Bone marrow (tissue), 2 donors: ENCODE measurements around the gene BET1L.
"Not testable (repeated sequence)": the region's sequence is repeated elsewhere in the genome, so short reads cannot be mapped to it uniquely, and the experiment has no call there.

Experiments
- DNase-seq, 2 donors: peaks; one replicate each; lab custom pipeline; 2025; lab: John Stamatoyannopoulos, UW

BET1L gene

DNA sequence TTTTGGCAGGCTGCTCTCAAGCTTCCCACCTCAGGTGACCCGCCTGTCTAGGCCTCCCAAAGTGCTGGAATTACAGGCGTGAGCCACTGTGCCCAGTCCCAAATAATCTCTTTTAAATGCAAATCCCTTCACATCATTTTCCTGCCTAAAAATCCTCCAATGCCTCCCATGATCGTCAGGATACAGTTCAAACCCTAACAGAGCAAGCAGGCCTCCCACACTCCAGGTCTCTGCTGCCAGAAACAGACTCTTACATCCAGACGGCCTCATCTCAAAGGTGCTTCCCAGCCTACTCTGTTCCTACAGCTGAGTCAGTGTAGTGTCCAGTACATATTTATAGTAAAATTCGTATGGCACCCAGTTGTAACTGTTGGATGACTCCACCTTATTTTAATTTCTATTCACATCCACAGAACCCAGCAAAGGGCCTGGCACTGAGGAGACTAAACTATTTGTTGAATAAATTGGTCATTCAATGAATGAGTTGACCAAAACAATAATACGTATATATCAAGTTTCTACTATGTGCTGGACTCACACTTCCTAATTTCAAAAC lies 20.7 kb upstream of the BET1L start:
- no peak for DNase-seq

DNA sequence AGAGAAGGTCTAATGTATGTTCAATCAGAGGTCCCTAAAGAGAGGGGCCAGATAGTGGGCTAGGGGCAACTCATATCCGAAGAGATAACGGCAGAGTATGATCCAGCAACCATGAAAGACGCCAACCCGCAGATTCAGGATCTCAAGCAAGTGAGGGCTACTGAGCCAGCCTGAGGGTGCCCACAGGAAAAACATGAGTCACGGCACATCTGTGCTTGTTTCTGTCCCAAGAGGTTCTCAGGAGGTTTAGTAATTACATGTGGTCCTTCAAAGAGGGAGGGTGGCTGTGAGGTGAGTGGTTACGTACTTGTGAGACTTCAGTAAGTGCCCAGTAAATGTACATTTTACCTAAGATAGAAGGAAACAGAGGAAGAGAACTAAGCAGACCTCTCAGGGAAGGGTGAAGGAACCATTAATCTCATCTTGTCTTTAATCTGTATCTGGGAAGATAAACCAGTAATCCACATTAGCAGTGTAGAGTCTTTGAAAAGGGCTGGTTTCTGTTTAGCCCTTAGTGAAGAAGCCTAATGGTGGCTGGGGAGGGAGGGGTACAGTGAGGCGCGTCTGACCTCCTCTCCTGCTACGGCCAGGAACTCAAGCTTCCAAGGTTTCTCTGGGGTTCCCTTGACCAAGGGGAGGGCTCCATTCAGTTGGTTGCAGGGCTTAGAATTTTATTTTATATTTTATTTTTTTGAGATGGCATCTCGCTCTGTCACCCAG lies 18.7 kb upstream of the BET1L start:
- no peak for DNase-seq

DNA sequence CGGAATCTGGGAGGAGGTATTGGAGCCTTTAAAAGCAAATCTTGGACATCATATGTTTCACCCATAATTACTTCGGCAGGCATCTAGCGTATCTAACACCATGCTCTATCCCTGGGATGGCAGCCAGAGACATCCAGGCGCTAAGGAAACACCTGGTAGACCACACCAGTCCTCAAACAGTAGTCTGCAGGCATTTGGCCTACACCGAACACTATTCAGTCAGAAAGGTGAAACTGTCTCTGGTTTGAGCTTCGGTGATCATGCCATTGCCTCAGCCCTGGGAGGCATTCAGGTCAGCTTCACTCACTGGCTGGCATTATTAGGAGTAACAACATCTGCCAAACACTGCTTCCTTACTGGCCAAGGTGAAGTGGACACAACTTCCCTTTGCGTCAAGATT lies 17.2 kb upstream of the BET1L start:
- no peak for DNase-seq

DNA sequence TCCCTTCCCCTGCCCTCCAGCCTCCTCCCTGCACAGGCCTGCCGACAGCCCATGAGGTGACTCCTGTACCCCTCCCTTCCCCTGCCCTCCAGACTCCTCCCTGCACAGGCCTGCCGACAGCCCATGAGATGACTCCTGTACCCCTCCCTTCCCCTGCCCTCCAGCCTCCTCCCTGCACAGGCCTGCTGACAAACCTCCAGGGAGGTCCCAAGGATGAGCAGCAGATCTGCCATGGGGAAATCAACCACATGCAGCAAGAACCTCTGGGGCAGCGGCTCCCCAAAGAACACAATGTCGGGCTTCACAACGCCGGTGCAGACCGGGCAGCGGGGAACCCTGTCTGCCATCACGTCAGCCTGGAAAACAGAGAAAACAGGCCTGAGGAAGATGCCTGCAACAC lies 16.7 kb upstream of the BET1L start:
- no peak for DNase-seq

DNA sequence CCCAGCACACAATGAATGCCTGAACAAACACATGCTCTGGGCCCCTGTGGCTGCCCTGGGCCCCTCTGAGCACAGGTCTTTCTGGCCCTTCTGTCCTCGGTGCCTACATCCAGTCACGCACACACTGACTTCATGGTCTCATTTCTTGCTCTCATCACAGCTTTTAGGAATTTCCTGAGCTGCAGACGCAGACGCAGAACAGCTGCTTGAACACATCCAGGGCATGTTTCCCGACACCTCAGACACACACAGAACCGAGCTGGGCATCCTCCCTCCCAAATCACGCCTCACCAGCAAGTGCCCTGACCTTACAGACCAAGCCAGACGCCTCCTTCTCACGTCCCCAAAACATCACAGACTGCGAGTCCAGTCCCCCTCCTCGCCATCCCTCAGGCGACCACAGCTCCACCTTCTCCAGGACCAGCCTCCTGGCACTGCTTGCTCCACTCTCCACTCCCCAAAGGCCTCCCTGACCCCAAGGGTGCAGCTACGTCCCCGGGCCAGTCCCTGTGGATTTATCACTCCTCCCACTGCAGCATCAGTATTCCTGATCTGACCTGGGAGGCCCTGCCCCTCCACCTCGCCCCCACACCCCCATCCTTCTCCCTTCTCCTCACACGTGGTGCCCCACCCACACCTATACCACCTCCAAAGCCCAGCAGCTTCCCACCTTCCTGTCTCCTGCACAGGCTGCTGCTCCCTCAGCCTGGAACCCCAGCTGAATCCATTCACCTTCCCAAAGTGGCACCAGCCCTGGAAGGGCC lies 16.0 kb upstream of the BET1L start:
- no peak for DNase-seq

DNA sequence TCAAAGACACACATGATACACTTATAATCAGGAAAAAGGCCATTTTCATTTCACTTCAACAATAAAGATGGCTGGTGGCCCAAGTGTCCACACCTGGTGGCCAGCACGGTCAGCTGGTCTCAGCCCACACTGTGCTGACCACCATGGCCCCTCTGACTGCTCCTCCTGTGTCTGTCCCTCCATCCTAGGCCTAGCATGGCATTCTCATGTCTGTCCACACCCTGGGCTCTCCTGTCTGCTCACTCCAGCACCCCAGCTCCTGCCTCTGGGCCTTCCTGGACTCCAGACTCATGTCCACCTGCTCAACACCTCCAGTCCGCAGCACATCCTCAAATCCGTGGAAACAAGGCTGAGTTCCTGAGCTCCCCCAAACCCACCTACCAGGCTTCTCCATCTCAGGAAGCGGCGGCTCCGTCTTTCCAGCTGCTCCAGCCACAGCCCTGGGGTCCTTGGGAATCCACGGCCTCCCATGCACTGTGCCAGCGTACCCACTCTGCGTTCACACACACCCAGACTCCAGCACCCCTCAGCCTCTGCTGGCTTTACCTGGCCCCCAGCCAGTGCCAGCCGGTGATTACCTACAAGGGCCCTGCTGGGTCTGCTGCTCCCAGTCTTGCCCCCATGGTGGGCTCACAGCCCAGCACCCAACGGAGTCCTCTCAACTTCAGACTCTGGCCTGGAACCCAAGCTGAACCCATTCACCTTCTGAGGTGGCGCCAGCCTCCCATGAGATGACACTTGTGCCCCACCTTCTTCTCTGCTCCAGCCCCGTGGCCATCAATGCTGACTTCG lies 15.0 kb upstream of the BET1L start:
- no peak for DNase-seq

DNA sequence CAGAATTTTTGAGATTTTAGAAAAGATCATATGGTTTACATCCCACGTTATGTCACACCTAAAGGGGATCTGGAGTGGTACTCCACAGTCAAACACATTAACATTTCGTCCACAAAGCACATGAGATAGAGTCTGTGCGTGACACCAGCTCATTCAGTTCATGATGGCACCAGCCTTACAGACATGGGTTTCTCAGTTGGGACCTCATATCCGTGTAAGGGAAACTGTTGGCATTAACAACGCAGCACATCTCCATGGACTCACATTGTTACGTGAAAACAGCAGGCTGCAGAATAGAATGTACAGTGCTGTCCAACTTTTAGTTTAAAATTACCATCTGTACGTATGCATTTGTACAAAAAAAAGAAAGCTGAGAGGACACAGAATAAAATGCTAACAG lies 14.3 kb upstream of the BET1L start:
- DNase-seq = no peak

DNA sequence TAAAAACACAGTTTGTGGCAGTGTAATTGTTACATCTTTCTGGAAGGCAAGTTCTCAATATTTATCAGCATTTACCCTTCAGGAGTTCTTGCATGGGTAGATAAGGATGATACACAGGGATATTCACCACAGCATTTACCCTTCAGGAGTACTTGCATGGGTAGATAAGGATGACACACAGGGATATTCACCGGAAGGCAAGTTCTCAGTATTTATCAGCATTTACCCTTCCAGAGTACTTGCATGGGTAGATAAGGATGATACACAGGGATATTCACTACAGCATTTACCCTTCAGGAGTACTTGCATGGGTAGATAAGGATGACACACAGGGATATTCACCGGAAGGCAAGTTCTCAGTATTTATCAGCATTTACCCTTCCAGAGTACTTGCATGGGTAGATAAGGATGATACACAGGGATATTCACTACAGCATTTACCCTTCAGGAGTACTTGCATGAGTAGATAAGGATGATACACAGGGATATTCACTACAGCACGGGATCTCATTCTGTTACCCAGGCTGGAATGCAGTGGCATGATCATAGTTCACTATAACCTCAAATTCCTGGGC lies 13.5 kb upstream of the BET1L start:
- DNase-seq = not testable (repeated sequence)

DNA sequence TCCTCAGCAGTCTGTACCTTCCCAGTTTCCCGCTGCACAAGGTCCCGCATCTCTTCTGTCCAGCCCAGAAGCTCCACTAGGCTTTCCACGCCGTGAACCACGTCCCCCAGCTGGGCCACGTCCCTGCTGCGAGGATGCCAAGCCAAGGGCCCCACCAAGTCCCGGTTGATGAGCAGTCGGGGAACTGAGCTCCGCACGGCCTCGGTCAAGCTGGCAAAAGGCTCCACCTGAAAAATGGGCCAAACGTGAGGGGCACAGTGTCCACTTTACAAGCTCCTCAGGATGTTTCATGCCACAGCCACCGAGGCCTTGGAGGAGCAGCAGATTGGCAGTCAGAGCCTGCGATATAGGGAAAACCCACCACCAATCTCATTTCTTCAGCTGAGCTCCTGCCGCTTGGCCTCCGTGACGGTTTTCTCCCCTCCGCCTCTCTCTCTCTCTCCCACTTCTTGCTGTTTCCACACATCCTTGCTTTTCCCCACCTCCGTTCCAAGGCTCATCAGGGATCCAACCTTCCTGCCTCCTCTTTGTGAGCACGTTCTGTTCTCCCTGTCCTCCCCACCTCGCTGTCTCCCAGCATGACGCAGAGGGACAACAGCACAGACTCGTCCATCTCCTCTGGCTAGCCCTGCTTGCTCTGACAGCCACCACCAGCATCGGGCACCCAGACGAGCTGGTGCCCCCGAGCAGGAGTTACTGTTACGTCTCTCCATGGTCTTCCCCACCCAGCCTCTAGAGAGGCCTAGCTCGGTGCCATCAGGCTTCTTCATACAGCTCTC lies 11.8 kb upstream of the BET1L start:
- no peak for DNase-seq

DNA sequence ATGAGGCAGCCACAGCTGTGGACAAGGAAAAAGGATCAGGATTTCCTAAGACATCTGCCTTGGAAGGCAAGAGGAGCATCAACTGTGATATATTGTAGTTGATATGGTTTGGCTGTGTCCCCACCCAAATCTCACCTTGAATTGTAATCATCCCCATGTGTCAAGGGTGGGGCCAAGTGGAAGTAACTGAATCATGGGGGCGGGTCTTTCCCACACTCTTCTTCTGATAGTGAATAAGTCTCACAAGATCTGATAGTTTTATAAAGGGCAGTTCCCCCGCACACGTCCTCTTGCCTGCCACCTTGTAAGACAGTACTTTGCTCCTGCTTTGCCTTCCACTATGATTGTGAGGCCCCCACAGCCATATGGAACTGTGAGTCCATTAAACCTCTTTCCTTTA lies 10.5 kb upstream of the BET1L start:
- DNase-seq = no peak

DNA sequence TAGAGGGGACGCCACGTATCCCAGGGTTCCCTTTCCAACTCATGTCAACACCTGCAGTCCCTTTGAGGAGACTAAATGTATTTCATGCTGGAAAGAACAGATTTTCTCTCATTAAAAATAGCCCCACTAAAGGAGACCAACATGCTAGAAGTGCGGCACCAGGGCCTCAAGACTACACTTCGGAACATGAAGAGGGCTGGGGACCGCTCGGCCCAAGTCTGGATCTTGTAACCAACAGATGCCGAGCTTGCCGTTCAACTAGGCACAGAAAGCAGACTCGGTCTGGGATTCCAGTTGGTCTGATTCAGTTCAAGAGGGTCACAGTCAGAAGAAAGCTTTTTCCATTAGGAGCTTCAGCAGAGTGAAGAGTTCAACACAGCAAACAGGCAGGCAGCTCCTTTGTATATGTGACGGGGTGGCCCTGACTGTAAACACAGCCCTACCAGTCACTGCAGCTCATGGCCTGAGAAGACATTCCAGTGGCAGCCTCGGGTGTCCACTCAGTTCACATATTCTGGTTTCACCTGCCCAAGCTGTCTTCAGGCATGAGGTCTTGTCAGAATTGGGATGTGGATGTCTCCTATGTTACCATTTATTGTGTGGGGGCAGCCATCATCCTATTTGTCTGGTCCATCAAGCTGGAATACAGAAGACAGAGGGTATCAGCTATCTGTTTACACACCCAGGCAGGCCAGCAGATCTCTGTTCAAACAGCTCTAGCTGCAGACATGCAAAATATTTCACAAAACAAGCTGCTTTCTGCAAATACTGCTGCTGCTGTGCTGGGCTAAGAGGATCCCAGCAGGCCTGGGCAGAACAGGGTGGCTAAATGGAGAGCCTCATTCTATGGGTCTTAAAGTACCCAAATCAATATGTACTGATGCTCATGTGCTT lies 9.1 kb upstream of the BET1L start:
- DNase-seq = no peak

DNA sequence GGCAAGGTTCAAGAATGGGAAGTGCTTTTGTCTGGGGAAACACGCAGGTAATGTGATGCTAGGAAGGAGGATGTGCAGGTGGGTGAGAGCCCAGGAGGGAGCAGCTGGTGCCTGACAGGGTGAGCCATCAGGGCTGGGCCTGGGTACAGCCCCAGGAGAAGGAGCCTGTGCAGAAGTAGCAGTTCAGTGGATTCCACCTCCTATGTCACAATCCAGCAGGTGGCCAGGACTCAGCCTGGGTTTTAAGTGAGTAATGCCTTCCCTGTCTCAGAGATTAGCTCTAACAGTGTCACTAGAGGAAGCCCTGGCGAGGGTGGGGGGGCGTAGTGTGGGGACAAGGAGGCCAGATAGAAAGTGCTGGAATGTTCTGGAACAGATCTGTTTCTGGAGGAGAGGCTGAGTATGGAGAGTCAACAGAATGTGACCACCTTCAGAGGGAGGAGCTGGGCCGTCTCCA lies 8.4 kb upstream of the BET1L start:
- DNase-seq = no peak

DNA sequence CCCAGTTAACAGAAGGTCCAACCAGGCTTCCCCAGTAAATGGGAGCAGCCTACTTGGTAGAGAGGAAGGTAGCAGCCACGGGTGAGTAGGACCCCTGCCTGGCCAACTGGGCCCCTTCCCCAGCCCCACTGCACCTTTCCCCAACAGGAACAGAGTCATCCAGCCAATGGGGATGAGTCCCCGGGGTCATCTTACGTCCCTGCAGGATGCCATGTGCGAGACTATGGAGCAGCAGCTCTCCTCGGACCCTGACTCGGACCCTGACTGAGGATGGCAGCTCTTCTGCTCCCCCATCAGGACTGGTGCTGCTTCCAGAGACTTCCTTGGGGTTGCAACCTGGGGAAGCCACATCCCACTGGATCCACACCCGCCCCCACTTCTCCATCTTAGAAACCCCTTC lies 6.9 kb upstream of the BET1L start:
- DNase-seq = no peak

DNA sequence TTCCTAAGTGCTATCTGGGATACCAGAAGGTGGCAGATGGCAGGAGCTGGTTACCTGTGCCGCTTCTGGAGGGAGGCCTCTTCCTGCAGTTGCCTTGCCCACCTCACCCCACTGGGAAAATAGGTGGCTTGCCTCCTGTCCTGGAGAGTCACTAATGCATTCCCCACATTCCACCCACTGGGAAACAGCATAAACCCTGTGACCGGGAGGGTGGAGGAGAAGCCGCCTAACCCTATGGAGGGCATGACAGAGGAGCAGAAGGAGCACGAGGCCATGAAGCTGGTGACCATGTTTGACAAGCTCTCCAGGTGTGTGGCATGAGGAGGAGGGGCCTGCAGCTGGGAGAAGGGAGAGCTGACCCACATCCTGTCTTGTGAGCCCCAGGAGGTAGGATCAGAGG lies 5.9 kb upstream of the BET1L start:
- no peak for DNase-seq

DNA sequence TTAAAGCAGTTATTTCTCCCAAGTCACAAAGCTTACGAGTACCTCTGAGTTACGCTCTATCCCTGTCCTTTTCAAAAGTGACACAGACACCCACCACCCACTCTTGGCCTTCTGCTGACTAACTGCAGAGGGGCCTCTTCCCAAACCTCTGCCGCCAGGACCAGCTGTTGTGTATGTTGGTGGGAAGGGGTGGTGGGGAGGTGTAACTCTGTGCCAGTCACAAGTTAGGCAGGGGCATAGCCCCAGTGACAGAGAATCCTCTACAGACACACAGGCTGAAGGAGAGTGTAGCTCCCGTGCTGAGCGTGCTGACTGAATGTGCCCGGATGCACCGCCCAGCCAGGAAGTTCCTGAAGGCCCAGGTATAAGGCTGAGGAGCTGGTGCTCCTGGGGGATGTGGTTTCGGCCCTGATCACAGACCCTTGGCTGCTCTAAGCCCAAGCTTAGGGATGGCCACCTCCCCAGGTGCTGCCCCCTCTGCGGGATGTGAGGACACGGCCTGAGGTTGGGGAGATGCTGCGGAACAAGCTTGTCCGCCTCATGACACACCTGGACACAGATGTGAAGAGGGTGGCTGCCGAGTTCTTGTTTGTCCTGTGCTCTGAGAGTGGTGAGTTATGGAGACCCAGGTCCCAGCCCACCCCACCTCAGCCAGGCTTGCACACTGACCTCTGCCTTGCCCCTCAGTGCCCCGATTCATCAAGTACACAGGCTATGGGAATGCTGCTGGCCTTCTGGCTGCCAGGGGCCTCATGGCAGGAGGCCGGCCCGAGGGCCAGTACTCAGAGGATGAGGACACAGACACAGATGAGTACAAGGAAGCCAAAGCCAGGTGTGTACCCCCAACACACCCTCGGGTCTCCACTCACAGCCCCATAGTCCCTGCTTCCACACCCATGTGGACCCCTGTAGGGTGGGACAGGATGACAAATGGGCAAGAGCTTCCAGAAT lies 5.2 kb upstream of the BET1L start:
- no peak for DNase-seq

DNA sequence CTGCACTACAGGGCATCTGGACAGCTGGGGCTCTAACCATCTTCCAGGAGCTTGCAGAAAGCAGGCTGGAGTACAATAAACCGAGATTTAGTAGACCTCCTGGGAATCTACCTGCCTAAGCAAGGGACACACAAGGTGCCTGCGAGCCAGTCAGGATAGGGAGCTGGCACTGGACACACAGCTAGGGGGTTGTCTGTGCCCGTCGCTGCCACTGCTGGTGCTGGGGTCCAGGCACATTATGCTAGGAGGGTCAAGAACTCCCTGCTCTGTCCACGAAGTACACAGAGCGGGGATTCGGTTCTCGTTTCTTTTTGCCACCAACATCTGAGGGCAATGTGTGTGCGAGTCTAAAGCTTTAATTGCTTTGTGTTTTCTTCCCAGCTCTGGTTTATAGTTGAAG lies 4.5 kb upstream of the BET1L start:
- DNase-seq = no peak

DNA sequence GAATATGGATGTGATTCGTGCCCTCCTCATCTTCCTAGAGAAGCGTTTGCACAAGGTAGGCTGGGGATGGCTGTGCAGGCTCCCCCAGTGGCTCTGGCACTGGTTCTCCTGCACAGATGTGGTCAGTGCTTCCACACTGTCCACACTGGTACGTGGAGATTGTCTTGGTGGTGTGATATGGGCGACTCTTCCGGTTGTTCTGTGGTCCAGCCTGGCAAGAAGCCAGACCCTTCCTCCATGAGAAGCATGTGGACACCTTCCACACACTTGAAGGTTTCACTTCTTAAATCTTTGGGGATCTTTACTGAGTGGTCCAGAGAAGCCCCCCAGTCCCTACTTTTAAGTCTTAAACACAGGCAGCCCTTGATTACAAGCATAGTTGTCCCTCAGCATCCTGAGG lies 4.1 kb upstream of the BET1L start:
- no peak for DNase-seq

DNA sequence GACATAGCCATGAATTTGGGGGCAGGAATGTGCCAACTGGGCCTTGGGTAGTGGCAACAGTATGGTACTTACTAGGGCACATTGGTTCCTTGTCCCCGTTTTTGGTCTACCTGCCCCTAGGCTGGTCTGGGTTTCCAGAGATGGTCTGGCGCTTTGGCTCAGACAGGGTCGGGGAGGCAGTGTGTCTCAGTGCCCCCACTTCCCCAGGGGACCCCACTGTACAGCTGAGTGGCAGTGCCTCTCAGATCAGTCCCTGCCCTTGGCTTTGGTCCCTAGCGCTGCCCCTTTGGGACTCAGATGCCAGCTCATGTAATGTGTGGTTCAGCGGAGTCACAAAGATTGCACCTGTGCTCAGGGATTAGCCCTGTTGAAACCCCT lies 3.6 kb upstream of the BET1L start:
- no peak for DNase-seq

DNA sequence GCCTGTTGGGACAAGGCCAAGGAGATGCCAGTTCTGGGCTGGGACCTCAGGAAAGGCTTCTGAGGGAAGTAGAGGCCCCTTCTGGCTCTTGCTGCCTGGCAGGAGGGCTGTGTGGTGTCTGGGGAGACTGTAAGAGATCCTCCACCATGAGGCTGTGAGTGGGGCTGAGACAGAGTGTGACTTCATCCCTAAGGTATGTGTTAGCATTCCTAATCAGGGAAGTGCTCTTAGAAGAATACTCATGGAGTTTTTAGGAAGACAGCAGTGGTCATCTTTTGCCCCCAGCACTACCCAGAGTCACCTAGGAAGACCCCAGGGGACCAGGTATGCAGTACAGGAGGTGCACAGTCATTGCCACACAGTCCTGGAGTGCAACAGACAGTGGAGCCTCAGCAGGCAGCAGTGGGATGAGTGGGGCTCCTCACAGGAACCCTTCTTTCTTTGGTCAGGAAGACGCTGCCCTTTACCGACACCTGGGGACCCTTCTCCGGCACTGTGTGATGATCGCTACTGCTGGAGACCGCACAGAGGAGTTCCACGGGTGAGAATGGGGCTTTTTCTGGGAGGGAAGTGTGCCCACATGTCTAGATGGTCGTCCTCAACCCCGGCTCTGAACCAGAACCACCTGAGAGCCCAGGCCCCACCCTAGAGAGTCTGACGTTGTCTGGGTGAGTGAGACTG lies 3.1 kb upstream of the BET1L start:
- no peak for DNase-seq
